Lower lobe of right lung (tissue), 2 donors: Measurements from ENCODE around the gene TMEM218. TPM values are rescaled to one million over a fixed set of nuclear protein-coding genes. Genes with fewer than 3 reads are reported as not detected.
A peak's percentile ranks its signal among the peaks of the same experiment; 100 is the strongest.
"Not testable (repeated sequence)": the region's sequence is repeated elsewhere in the genome, so short reads cannot be mapped to it uniquely, and the experiment has no call there.

Source experiments
- ATAC-seq, 2 donors: fragments of 200-7000 bp; cut with Tn5 transposase; one replicate each; pipeline ENCODE4 v1.9.1; 2020 to 2022; ENCODE audit warnings: mild to moderate bottlenecking in 2 of 2, moderate library complexity in 2 of 2
- DNase-seq: peaks from one replicate; pipeline ENCODE4 v3.0.0-alpha.2; 2020
- H3K27ac ChIP-seq: fragments of 200-600 bp; one replicate; pipeline ENCODE4 v1.8.0; 2022
- H3K27me3 ChIP-seq: fragments of 200-600 bp; one replicate; pipeline ENCODE4 v1.8.0; 2022; ENCODE audit warnings: low read depth
- H3K36me3 ChIP-seq: fragments of 200-600 bp; one replicate; pipeline ENCODE4 v1.8.0; 2022; ENCODE audit warnings: mild to moderate bottlenecking
- H3K4me1 ChIP-seq: fragments of 200-600 bp; one replicate; pipeline ENCODE4 v1.8.0; 2022
- H3K4me3 ChIP-seq: fragments of 200-600 bp; one replicate; pipeline ENCODE4 v1.8.0; 2022; ENCODE audit warnings: mild to moderate bottlenecking
- H3K9me3 ChIP-seq: fragments of 200-600 bp; one replicate; pipeline ENCODE4 v1.8.0; 2022
- intact Hi-C: fragments of 100-400 bp; cut with DNase I; formaldehyde crosslinking; loops from one replicate; pipeline ENCODE4 v1.11.0; 2022
- total RNA-seq: library from RNA; stranded (reverse); fragmentation: NEBNext Ultra II Directional; extraction: Animal tissue kit (Norgen Biotek cat#: 25700); gene quantifications from one replicate; pipeline ENCODE4 v1.2.1, GENCODE V29; 2021
- TF ChIP-seq, protein P1 (sequence below): fragments of 200-600 bp; IDR thresholded peaks from one replicate; pipeline ENCODE4 v1.8.0; 2022; ENCODE audit warnings: antibody characterized with exemption, mild to moderate bottlenecking
- donor health status: DM: no; HTN: yes; CAD: no; lungs with severe emphysema.

Gene TMEM218
- total RNA-seq, 1 donor from 2014 or later = 20.5 TPM

DNA sequence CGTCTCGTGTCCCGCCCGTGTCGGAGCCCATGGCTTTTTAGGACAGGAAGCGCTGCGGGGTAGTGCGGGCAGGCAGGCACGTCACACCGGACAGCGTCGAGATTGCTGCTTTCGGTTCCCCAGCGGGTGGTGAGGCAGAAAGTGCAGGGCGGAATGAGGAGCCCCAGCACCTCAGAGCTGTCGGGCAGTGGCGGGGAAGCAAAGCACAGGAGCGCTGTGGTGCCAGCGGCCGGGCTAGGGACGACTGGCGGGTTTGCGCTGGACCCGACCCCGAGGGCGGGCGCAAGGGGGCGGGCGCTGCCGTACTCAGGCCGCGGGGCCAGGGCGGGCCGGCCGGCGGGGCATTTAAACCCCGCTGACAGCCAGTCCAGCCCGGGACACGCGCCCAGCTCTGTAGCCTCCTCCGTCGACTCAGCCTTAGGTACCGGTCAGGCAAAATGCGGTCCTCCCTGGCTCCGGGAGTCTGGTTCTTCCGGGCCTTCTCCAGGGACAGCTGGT is 48.4 kb downstream of the TMEM218 start, which contains the start of gene SLC37A2:
Gene SLC37A2, plus strand, starts transcription at position 375 of the 498 bp plus-strand sequence. Its CDS starts 63 bp downstream, at position 438.
- peak within 1 kb of the TSS; percentile 82 for H3K27ac ChIP-seq

DNA sequence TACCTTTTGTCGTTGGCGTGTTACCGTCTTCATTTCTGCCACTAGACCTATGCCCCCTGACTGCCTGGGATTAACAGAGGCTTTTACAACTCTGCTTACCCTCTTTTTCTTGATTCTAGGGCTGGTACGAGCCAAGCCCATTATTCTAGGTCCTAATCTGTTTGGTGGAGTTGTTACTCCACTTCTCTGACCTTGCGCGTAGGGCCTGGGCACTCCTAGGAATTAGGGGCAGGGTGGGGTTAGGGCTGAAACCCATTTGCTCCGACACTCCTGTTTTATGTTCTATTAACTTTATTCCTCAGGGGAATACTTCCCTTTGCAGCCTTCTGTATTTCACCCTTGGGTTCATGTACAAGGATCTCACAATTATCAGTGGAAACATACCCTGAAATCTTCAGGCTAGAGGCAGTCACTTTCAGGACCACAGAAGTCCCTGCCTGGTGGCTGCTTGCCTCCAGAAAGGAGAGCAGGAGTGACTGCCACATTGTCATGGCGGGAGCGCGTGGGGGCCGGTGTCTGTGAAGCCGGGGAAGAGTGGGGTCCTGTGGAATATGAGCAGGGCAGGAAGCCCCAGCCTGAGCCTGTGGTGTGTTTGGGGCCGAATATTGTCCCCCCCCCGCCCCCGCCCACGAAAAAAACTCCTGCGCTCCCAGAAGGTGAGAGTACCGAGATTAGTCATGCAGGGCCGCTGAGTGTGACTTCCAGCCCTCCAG is 49.1 kb downstream of the TMEM218 start:
- TF ChIP-seq, protein P1, sequence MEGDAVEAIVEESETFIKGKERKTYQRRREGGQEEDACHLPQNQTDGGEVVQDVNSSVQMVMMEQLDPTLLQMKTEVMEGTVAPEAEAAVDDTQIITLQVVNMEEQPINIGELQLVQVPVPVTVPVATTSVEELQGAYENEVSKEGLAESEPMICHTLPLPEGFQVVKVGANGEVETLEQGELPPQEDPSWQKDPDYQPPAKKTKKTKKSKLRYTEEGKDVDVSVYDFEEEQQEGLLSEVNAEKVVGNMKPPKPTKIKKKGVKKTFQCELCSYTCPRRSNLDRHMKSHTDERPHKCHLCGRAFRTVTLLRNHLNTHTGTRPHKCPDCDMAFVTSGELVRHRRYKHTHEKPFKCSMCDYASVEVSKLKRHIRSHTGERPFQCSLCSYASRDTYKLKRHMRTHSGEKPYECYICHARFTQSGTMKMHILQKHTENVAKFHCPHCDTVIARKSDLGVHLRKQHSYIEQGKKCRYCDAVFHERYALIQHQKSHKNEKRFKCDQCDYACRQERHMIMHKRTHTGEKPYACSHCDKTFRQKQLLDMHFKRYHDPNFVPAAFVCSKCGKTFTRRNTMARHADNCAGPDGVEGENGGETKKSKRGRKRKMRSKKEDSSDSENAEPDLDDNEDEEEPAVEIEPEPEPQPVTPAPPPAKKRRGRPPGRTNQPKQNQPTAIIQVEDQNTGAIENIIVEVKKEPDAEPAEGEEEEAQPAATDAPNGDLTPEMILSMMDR = no peak
- H3K4me1 ChIP-seq = peaks cover 13% of the 10 kb centered on the region
- DNase-seq (no peak), ATAC-seq (peak; percentile 3 to 24)
- no peaks in the 10 kb centered on the region for H3K9me3 ChIP-seq
- no peaks in the 10 kb centered on the region for H3K36me3 ChIP-seq
- H3K4me3 ChIP-seq = peak overlapping the region; percentile 75
- intact Hi-C loops = no loop called here
- H3K27ac ChIP-seq = peak overlapping the region; percentile 82
- peaks cover 13% of the 10 kb centered on the region for H3K27me3 ChIP-seq

More for the DNA sequence above, 48.4 kb downstream of the TMEM218 start, which contains the start of gene SLC37A2:
- H3K4me3 ChIP-seq = peak within 1 kb of the TSS; percentile 75
- ATAC-seq (peak; percentile 96), DNase-seq (peak; percentile 84)
- H3K36me3 ChIP-seq = no peaks in the 10 kb centered on the region
- intact Hi-C loops = no loop called here
- TF ChIP-seq, protein P1 = peak; percentile 48
- peaks cover 13% of the 10 kb centered on the region for H3K4me1 ChIP-seq
- peaks cover 13% of the 10 kb centered on the region for H3K27me3 ChIP-seq
- no peaks in the 10 kb centered on the region for H3K9me3 ChIP-seq

DNA sequence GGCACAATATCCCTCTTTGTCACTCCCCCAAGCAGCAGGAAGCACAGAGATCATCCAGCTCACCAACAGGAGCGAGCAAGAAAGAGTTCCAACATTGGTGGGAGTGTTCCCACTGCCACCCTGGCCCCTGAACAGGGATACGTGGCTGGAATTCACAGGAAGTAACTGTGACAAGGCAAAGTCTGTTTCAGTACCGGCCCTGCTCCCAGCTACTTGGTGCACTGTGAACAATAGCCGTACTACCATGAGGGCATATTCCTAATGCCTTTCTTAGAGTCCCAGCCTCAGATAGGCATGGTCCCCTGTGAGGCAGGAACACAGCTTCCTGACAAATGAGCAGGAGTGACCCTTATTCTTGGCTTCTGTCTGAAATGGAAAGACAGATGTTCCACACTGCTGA is 50.1 kb downstream of the TMEM218 start:
- no peak overlapping the region for H3K27ac ChIP-seq
- ATAC-seq (no peak), DNase-seq (no peak)
- TF ChIP-seq, protein P1 = no peak
- peaks cover 13% of the 10 kb centered on the region for H3K4me1 ChIP-seq
- H3K4me3 ChIP-seq = no peak overlapping the region
- no peaks in the 10 kb centered on the region for H3K9me3 ChIP-seq
- peaks cover 7% of the 10 kb centered on the region for H3K27me3 ChIP-seq
- no peaks in the 10 kb centered on the region for H3K36me3 ChIP-seq
- intact Hi-C loops = no loop called here

DNA sequence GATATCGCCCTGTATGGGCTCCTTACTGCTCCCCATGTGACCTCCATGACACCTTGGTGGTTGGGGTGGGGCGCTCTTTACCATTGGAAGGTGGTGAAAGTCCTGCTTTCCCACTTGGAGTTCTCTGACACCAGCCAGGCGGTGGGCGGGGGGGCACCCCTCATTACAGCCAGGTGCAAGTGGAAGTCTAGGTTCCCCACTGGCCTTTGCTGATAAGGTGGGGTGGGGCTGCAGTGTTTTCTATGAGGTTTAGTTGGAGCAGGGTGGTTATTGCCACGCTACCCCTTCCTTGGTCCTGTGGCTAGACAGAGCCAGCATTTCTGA is 53.8 kb downstream of the TMEM218 start:
- Histone ChIP-seq H3K36me3 (no peaks in the 10 kb centered on the region), H3K9me3 (no peaks in the 10 kb centered on the region), H3K4me1 (no peaks in the 10 kb centered on the region), H3K27me3 (no peaks in the 10 kb centered on the region), H3K27ac (no peak overlapping the region), H3K4me3 (no peak overlapping the region)
- DNase-seq = no peak
- intact Hi-C loops = no loop called here
- no peak for ATAC-seq
- TF ChIP-seq, protein P1 = no peak

DNA sequence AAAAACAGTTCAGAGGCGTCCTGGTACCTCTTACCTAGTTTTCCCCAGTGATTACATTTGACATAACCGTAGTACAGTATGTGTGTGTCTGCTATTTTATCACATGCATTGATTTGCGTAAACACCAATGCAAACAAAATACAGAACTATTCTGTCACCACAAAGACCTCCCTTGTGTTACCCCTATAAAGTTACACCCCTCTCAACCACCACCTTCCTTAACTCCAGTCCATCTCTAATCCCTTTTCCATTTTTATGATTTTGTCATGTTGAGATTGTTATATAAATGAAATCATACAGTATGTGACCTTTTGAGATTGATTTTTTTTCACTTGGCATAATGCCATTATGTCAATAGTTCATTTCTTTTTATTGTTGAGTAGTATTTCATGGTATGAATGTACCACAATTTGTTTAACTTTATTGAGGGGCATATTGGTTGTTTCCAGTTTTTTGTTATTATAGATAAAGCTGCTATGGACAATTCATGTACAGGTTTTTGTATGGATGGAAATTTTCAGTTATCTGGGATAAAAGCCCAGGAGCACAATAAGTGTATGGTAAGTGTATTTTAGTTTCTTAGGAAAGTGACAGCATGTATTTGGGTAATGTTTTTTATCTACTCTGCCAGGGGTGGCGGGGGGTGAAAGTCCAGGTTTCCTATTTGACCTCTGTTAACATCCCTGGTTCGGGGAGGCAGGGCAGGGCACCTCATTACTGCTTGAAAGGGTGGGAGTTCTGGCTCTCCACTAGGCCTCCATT is 54.3 kb downstream of the TMEM218 start:
- H3K36me3 ChIP-seq = no peaks in the 10 kb centered on the region
- no peak for ATAC-seq
- H3K4me1 ChIP-seq = no peaks in the 10 kb centered on the region
- no peaks in the 10 kb centered on the region for H3K27me3 ChIP-seq
- intact Hi-C loops = no loop called here
- no peaks in the 10 kb centered on the region for H3K9me3 ChIP-seq
- H3K4me3 ChIP-seq = no peak overlapping the region
- TF ChIP-seq, protein P1 = no peak
- DNase-seq = no peak
- H3K27ac ChIP-seq = no peak overlapping the region

DNA sequence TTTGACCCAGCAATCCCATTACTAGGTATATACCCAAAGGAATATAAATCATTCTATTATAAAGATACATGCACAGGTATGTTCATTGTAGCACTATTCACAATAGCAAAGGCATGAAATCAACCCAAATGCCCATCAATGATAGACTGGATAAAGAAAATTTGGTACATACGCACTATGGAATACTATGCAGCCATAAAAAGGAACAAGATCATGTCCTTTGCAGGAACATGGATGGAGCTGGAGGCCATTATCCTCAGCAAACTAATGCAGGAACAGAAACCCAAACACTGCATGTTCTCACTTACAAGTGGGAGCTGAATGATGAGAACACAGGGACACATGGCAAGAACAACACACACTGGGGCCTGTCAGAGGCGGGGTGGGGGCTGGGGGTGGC is 55.3 kb downstream of the TMEM218 start:
- intact Hi-C loops, DNase-seq, H3K27me3 ChIP-seq, ATAC-seq, H3K27ac ChIP-seq, H3K36me3 ChIP-seq, H3K4me3 ChIP-seq, H3K9me3 ChIP-seq, H3K4me1 ChIP-seq: not testable (repeated sequence)
